Amniotic stem cell (primary cell): ENCODE data around the gene NR4A3.
A peak's percentile ranks its signal among the peaks of the same experiment; 100 is the strongest.
"Not testable (repeated sequence)": the region's sequence is repeated elsewhere in the genome, so short reads cannot be mapped to it uniquely, and the experiment has no call there.

ENCODE experiments used
- DNase-seq: peaks from one replicate; lab custom pipeline; 2025; lab: John Stamatoyannopoulos, UW

The NR4A3 gene

DNA sequence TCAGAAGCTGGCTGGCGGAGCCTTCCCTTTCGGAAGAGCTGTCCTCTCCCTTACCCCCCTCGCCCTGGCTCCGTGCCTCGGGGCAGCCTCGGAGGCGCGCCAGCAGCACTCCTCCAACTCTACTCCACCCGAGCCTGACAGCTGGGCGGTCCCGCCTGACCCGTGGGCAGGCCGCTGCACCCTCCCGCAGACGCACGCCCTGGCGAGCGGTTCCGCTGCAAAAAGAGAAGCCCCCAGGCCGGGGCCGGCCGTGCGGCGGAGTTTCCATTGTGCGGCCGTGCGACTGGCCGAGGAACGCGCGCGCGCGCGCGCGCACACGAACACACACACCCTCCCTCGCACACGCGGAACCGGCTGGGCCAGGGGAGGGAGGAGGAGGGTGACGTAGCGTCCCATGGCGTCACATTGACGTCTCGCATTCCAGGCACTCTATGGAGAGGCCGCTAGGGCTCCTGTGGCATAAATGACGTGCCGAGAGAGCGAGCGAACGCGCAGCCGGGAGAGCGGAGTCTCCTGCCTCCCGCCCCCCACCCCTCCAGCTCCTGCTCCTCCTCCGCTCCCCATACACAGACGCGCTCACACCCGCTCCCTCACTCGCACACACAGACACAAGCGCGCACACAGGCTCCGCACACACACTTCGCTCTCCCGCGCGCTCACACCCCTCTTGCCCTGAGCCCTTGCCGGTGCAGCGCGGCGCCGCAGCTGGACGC lies at the start of gene NR4A3:
TSS of gene NR4A3 (plus strand) at position 490 of the 713 bp plus-strand sequence. CDS start 6,158 bp downstream, outside the sequence.
- peak; percentile 95 for DNase-seq

DNA sequence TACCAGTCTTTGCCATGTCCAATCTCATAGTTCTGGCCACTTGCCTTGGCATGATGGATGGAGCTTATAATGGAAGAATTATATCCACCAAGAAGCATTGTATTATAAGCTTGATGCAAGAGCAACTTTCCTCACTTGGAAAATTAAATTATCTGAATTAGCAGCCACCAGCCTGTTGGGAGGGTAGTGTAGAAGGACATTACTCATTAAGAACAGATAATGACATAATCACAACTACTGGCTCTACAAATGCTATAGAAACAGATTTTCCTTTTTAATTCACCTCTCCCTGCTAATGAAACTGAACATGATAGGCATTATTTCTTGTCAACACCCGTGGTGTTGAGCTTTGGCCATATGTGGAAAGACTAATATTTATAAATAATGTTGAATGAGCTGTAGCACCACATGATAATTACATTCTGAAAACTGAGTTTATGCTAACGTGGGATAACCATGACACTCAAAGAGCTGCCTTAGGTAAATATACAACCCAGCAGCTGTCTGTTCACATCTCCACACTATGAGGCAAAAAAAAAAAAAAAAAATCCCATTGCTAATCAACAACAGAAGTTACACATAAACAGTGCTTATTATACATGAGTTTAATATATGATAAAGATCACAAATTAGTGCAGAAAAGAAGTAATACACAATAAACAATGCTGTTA lies 48.1 kb upstream of the NR4A3 start:
- no peak for DNase-seq

DNA sequence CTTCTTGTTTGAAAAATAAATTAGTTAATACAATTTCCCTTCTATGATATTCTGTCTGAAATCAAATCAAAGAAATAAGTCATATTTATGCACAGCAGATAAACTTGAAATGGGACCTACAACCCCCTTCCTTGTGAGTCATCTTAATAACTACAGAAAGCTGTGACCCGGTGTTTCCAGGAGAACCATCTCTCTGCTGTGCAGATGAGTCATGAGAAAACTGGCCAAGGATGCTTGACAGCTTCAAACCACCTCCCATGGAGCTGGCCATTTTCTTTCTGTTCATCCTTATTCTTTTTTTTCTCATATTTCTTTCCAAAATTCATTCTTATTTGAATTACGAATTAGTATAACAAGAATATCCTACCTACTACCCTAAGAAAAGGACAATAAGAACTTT lies 43.4 kb upstream of the NR4A3 start:
- DNase-seq = peak; percentile 81

DNA sequence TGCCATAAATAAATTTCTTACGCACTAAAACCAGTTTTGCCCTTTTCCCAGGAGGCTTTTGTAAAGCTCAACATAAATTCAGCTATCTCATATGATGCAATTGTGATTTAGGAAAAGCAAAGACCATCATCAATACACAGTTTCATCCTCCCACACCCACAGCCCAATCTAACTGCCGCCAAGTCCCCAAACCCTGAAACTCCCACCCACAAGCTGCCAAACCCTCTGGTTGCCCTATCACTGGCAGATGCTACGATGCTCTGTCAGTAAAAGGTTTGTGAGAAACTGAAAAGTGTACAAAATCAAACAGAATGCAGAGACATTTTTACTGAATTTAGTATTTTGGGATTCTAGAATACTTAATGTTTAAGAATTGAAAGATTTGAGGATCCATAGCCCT lies 42.8 kb upstream of the NR4A3 start:
- DNase-seq = no peak

DNA sequence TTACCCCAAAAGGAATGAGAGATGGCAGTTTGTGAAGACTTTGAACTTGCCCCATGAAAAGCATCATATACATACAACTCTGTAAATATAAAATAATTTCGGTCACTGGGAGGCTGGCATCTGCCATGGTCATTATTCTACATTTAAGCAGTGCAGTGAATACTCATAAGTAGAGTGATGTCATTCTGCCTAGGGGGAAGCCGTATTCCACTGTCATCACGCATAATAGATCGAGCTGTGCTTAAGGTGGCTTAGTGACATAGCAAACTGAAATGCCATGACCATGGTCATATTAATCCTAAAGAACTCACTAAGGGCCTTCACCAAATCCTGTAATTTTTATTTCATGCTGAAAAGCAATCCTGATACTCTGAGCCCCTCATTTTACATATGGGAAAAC lies 42.4 kb upstream of the NR4A3 start:
- no peak for DNase-seq

DNA sequence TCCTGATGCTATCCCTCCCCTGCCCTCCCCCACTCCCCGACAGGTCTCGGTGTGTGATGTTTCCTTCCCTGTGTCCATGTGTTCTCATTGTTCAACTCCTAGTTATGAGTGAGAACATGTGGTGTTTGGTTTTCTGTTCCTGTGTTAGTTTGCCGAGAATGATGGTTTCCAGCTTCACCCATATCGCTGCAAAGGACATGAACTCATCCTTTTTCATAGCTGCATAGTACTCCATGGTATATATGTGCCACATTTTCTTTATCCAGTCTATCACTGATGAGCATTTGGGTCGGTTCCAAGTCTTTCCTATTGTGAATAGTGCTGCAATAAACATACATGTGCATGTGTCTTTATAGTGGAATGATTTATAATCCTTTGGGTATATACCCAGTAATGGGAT lies 39.3 kb upstream of the NR4A3 start:
- not testable (repeated sequence) for DNase-seq

DNA sequence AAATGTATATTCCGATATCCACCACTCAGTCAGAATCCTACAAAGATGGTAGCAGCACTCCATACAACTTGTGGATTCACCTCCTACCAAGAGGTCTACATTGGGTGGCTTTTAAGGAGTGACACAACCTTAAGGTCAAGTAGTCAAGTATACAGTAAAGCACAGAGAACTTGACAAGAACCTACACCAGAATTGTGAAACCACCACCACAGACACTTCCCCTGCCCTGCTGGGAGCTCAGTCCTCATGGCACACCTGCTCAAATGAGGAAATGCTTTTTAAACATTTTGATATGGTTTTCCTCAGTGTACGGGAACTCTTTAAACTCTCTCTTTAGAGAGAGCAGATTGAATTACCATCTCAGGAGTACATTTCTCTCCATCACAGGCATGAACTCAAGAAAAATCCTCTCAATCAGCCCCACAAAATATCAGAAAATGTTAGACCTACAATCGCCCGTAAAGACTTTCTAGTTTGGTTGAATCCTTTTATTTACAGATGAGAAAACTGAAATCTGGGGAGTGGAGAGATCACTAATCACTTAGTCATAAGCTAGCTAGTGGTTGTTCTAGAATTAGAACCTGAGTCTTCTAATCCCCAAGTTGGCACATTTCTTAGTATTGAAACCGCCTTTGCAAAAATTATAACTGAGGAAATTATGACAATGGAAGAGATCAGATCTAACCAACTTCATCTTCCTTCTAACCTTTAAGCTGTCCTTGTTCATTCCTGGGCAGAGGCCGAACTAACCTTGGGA lies 38.5 kb upstream of the NR4A3 start:
- DNase-seq = no peak

DNA sequence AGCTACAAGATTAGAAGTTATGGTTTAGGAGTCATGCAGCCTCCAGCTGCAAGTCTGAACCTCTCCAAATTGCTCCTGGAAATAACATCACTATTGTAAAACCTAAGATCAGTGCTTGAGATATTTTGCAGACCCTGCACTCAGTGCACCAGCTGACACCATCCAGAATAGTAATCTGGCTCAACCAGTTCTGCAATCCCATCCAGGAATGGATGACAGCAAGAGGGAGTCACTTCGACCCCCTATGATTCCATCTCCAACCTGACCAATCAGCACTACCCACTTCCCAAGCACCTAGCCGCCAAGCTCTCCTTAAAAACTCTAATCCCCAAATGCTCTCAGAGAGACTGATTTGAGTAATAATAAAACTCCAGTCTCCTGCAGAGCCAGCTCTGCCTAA lies 37.9 kb upstream of the NR4A3 start:
- DNase-seq = no peak

DNA sequence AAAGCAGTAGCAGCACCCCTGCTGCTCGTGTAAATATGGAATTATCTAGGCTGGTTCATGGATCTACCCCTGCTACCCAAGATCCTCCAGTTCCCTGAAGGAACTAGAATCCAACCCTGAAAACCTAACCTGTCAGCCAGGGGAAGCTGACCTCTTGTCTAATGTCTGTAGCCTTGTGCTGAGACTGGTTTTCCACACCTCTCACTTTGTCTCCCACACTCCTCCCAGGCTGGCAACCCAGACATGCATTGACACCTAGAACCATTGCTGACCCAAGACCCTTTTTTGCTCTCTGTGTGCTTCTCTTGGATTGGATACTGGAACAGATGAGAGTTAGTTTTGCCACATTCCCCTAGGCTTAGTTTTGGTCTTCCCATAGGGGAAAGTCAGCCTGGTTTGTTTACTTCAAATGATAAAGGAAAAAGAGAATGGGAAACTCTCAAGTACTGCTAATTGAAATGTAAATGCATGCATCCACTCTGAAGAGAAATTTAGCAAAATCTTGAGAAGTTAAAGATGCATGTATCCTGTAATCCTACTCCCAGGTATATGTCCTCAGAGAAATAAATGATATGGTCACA lies 36.6 kb upstream of the NR4A3 start:
- no peak for DNase-seq

DNA sequence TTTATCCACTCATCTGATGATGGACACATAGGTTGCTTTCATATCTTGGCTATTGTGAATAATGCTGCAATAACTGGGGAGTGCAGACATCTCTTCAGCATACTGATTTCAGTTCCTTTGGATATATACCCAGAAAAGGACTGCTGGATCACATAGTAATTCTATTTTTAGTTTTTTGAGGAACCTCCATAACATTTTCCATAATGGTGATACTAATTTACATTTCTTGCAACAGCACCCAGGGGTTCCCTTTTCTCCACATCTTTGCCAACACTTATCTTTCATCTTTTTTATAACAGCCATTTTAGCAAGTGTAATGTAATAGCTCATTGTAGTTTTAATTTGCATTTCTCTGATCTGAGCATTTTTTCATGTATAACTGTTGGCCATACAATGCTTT lies 34.1 kb upstream of the NR4A3 start:
- no peak for DNase-seq

DNA sequence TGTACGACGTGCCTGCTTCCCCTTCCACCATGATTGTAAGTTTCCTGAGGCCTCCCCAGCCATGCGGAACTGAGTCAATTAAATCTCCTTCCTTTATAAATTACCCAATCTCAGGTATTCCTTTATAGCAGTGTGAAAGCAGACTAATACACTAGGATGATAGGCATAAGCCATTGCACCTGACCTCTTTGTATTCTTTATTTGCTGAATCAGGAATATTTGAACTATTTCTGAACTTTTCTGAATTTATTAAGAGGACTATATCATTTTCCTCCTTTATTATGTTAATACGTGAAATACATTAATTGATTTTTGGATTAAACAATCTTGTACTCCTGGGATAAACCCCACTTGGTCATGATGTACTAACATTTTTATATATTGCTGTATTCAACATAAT lies 28.2 kb upstream of the NR4A3 start:
- no peak for DNase-seq

DNA sequence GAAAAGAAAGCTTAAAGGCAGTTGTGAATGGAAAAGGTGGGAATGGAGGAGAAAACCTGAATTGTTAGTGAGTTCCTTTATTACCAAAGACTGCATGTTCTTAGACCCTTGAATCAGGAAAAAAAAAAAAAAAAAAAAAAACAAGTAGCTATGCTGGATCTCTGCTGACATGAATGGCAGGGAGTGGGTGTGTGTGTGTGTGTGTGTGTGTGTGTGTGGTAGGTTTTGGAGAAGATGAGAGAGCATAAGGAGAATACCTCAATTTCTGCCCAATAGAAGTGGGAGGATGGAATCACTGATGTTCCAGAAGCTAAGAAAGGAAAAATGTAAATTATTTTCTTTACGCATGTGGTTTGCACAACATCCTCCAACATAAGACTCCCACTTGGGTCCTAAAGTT lies 25.5 kb upstream of the NR4A3 start:
- no peak for DNase-seq

DNA sequence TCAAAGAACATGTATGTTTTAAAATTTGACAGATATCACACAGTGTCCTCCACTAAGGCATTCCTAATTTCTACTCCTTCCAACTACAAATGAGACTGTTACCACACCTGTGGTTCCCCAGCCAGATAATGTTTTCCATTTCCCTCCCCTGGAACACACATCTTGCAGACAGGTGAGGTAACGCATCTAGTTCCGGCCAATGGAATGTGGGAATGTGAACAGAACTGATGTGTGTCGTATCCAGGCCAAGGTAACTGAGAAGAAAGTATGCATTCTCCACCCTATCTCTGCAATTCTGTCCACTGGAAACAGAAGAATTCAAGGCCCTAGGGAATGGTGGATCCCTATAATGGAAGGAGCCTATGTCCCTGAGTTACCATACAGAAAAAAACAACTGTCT lies 19.9 kb upstream of the NR4A3 start:
- DNase-seq = no peak

DNA sequence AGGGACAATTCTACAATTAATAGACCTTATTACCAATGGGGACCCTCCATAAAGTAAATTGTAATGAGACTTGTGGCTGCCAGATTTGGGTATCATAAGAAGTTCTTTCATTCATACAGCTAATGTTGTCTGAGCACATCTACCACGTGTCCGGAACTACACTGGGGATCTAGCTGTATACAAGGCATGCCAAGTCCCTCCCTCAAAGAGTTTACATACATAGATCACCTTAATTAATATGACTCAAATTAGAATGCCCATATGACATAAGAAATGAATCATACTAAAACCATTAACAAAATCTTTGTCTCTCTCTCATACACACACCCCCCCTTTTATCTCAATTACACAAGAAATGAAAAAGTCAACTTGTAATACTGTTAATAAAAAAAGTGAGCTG lies 18.0 kb upstream of the NR4A3 start:
- DNase-seq = no peak

DNA sequence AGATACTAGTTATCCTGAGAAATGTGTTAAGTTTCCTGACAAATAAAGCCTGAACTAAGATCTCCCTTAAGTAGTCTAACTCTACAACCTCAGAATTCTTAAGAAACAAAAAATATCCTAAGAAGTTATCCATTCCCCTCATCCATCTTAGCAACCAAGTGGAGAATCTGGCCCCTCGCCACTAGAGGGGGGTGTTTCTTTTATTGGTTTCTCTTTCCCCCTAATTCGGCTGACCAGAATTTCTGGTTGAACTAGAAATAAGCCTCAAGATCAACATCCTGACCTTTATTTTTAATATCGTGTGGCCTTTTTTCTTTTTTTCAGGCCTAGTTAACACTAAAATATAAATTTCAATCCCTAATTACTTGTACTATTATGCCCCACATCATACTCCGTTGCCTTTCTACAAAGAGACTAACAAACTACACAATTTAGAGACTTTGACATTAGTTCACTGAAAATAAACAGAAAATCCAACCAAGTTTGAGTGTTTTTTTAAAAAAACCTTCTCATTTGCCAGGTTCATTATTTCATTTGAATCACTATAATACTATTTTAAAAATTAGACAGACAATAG lies 14.3 kb upstream of the NR4A3 start:
- DNase-seq = peak; percentile 12

DNA sequence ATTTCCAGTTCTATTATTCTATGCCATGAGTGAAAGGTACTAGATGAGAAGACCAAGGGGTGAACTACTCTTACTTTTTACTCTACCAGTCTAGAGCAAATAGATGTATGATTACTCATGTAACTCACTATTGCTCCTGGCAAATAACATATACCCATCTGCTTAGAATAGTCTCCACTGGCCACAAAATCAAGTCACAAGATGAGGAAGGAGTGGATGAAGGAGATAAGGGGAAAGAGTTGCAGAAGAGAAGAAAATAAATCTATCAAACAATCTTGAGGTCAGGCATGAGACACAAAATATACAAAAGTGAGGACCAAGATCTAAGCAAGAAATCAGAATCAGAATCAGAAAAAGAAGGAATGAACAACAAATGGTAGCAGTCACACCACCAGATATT lies 13.7 kb upstream of the NR4A3 start:
- DNase-seq = no peak

DNA sequence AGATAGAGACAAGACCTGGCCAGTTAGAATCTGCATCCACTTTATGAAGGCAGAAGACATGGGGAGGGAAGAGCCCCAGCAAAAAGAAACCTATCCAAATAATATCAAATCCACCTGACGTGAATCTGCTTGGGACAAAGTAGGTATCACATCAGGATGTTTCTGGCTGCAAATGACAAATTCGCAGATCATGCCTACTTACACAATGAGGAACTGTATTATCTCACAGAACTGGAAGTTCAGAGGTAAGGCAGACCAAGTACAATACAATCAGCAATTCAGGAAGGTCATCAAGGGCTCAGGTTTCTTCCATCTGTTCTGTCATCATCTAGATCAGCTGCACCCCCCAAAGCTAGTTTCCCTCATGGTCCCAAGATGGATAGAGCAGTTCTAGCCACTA lies 13.2 kb upstream of the NR4A3 start:
- DNase-seq = no peak

DNA sequence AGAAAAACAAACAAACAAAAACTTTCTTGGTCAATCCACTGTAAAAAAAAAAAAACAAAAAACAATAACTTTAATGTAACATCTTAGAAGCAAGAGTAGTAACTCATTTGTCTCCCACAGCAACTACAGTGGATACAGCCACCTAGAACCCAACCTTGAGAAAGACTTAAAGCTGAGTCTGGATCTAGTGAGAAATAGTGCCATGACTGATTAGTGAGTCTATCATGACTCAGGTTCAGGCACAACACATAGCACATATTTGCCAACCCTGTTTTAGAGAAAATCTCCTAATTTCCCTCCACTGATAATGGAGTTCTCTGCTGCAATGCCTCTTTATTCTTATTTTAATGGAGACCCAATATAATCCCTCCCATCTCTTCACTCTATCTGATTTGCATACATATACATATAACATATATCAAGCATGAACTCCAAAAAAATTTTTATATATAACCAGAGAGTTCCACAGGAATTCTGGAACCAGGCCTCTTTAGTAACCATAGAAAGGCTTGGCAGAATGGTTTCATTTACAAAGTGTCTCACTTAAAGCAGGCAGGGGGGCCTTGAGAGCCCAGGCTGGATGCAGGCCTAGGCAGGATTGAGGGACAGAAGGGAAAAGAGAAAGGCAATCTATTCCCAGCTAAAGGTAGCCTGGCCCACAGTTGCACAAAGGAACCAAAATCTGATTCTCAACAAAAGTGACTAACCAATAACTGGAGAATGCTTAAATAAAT lies 11.9 kb upstream of the NR4A3 start:
- no peak for DNase-seq

DNA sequence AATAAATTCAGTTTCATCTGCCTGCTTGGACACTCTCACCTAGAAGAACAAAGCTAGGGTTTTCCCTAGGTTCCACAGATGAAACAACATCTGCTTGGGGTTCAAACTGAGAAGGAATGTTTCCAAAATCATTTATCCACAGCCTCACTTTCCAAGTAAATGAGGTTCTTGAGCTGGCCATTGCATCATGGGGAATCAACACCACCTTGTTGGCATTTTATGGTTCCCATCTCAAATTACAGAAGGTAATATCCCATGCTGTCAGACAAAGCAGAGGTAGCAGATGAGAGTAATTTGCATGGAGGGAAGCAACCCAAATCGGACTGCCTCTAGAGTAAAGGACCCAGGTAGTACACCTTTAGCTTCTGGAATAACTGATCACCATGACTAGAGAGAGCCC lies 10.5 kb upstream of the NR4A3 start:
- no peak for DNase-seq

DNA sequence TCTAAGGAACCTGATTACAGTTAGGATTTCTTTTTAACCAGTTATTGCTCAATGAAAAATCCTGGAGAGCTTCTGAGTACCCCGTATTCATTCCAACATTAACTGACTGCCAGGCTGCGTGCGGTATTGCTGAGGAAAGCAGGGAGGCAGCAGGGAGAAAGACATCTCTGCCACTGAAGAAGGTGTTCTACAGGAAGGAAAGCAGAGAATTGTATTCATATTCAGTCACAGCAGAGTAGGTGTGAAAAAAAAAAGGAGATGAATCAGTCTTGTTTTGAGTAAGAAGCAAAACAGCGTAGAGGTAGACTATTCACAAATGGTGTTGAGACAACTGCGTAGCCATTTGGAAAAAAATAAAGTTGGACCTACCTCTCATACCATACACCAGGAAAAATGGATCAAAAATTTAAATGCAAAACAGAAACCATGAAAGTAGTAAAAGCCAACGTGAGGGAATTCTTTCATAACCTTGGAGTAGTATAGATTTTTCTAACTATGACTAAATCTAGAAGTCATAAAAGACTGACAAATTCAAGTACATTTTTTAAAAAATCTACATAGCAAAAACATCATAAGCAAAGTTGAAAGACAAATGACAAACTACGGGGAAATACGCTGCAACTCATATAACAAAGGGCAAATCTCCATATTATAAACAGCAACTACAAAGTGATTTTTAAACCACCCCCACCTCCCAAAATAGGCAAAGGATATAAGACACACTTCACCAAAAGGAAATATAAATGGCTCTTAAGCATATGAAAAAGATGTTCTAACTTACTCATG lies 9.9 kb upstream of the NR4A3 start:
- DNase-seq = no peak

DNA sequence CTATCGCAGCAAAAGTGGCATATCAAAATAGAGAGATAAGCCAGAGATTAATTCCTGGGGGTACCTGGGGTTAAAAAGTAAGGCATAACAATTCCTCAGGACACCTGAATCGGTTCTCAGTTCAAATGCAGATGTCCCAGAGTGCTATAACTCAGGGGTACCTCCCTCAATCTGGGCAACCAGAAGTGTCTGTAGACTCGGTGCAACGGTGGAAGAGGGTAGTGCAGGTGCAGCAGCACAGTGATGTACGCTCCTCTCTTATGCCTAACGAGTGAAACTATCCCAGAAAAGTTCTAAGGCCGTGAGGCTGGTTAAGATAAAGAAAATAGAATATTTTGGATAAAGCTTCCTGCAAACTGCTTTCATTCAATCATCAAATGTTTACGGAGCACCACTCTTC lies 7.9 kb upstream of the NR4A3 start:
- DNase-seq = no peak
